Ishikawa (cell line): ENCODE data around the gene PGAP3.

ENCODE experiments used
- CEBPB ChIP-seq: IDR thresholded peaks from 2 replicates; pipeline ENCODE4 v1.6.1; 2012
- CREB1 ChIP-seq: IDR thresholded peaks from 2 replicates; pipeline ENCODE4 v1.6.1; 2012; ENCODE audit warnings: low read depth
- EGR1 ChIP-seq: IDR thresholded peaks from 2 replicates; pipeline ENCODE4 v1.6.1; 2012
- EP300 ChIP-seq: IDR thresholded peaks from 2 replicates; pipeline ENCODE4 v1.6.1; 2012; ENCODE audit warnings: borderline replicate concordance
- FOXM1 ChIP-seq: IDR thresholded peaks from 2 replicates; pipeline ENCODE4 v1.6.1; 2012; ENCODE audit warnings: low read depth, borderline replicate concordance
- MAX ChIP-seq: IDR thresholded peaks from 2 replicates; pipeline ENCODE4 v1.6.1; 2012
- NFIC ChIP-seq: IDR thresholded peaks from 2 replicates; pipeline ENCODE4 v1.6.1; 2012
- RAD21 ChIP-seq: IDR thresholded peaks from 2 replicates; pipeline ENCODE4 v1.6.1; 2012; ENCODE audit warnings: low read depth
- REST ChIP-seq: IDR thresholded peaks from 2 replicates; pipeline ENCODE4 v1.6.1; 2012; ENCODE audit warnings: low read depth, mild to moderate bottlenecking
- TAF1 ChIP-seq: IDR thresholded peaks from 2 replicates; pipeline ENCODE4 v1.6.1; 2012; ENCODE audit warnings: low read depth, mild to moderate bottlenecking
- TCF12 ChIP-seq: IDR thresholded peaks from 2 replicates; pipeline ENCODE4 v1.6.1; 2012; ENCODE audit warnings: low read depth
- TEAD4 ChIP-seq: IDR thresholded peaks from 2 replicates; pipeline ENCODE4 v1.6.1; 2012
- USF1 ChIP-seq: IDR thresholded peaks from 2 replicates; pipeline ENCODE4 v1.6.1; 2012
- YY1 ChIP-seq: IDR thresholded peaks from 2 replicates; pipeline ENCODE4 v1.6.1; 2012; ENCODE audit warnings: low read depth
- ZBTB7A ChIP-seq: IDR thresholded peaks from 2 replicates; pipeline ENCODE4 v1.6.1; 2012; ENCODE audit warnings: low read depth

PGAP3 gene

GRCh38 chr17:39642291-39643074 lies 45.4 kb downstream of the PGAP3 start:
- no peak for TF ChIP-seq RAD21
- no peak for TF ChIP-seq TCF12
- TF ChIP-seq EP300 = no peak
- no peak for TF ChIP-seq EGR1
- TF ChIP-seq CREB1 = no peak
- no peak for TF ChIP-seq TAF1
- TF ChIP-seq CEBPB = no peak
- no peak for TF ChIP-seq YY1
- no peak for TF ChIP-seq TEAD4
- no peak for TF ChIP-seq MAX
- TF ChIP-seq REST = no peak
- no peak for TF ChIP-seq ZBTB7A

- TF ChIP-seq TCF12 (no peak), EGR1 (no peak), CREB1 (no peak), ZBTB7A (no peak), CEBPB (no peak), MAX (no peak), NFIC (no peak), USF1 (no peak), EP300 (no peak), FOXM1 (no peak), TAF1 (no peak), RAD21 (no peak), YY1 (no peak), REST (no peak), TEAD4 (no peak)
Measured at GRCh38 chr17:39641883-39642282, 46.0 kb downstream of the PGAP3 start.

GRCh38 chr17:39641097-39641496 lies 46.8 kb downstream of the PGAP3 start:
- TF ChIP-seq TAF1 = no peak
- no peak for TF ChIP-seq RAD21
- TF ChIP-seq TCF12 = no peak
- TF ChIP-seq ZBTB7A = no peak
- no peak for TF ChIP-seq CEBPB
- no peak for TF ChIP-seq CREB1

GRCh38 chr17:39640591-39641031 lies 47.2 kb downstream of the PGAP3 start:
- TF ChIP-seq RAD21 = no peak
- no peak for TF ChIP-seq TCF12
- no peak for TF ChIP-seq CEBPB

- TF ChIP-seq TCF12 = no peak
- no peak for TF ChIP-seq NFIC
- TF ChIP-seq EP300 = no peak
- TF ChIP-seq TEAD4 = no peak
- no peak for TF ChIP-seq YY1
- no peak for TF ChIP-seq TAF1
- no peak for TF ChIP-seq CEBPB
- TF ChIP-seq USF1 = no peak
- TF ChIP-seq CREB1 = no peak
- TF ChIP-seq REST = no peak
- no peak for TF ChIP-seq EGR1
- TF ChIP-seq MAX = no peak
- TF ChIP-seq RAD21 = no peak
- no peak for TF ChIP-seq FOXM1
Measured at GRCh38 chr17:39639566-39640458, 48.0 kb downstream of the PGAP3 start.
